ENCODE measurements around the gene TMEM132C.

Gene TMEM132C

DNA sequence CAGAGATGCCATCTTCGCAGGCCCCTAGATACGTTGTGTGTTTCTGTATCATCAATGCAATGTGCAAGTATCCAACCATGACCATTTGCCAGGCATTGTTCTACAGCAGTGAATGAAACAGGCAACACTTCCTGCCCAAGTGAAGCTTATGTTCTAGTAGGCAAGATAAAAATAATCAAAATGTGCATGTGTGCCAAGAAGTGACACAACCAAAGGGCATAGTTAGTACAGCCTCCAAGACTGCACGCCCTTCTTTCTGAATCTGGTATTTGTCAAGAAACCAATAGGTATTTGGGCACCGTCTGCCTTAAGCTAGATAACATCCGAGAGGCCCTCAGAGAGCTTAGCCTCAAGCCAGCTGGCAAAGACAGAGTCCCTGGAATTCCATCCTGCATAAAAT, 152.0 kb downstream of the TMEM132C start:
- TF ChIP-seq, protein P1, sequence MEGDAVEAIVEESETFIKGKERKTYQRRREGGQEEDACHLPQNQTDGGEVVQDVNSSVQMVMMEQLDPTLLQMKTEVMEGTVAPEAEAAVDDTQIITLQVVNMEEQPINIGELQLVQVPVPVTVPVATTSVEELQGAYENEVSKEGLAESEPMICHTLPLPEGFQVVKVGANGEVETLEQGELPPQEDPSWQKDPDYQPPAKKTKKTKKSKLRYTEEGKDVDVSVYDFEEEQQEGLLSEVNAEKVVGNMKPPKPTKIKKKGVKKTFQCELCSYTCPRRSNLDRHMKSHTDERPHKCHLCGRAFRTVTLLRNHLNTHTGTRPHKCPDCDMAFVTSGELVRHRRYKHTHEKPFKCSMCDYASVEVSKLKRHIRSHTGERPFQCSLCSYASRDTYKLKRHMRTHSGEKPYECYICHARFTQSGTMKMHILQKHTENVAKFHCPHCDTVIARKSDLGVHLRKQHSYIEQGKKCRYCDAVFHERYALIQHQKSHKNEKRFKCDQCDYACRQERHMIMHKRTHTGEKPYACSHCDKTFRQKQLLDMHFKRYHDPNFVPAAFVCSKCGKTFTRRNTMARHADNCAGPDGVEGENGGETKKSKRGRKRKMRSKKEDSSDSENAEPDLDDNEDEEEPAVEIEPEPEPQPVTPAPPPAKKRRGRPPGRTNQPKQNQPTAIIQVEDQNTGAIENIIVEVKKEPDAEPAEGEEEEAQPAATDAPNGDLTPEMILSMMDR (conservative IDR thresholded peaks at IDR 0.05) = no peak
- no peak for TF ChIP-seq ZFX (IDR thresholded peaks at IDR 0.05)
- no peak overlapping the region for H3K27ac ChIP-seq

DNA sequence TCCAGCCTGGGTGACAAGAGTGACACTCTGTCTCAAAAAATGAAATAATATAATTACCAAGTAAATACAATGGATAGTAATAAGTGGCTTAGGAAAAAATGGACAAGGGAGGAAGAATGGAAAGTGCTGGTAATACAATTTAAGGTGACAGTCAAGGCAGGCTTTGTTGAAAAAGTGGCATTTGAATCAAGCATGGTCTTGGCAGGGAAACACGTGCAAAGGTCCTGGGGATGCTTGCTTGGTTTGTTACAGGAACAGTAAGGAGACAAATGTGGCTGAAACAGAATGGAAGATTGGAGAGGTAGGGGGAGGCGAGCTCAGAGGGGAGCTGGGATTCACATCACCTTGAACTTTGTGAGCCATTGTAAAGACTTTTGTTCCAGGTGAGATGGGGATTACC, 153.2 kb downstream of the TMEM132C start:
- TF ChIP-seq ZFX (IDR thresholded peaks at IDR 0.05) = no peak
- TF ChIP-seq, protein P1 (conservative IDR thresholded peaks at IDR 0.05) = no peak
- no peak overlapping the region for H3K27ac ChIP-seq

DNA sequence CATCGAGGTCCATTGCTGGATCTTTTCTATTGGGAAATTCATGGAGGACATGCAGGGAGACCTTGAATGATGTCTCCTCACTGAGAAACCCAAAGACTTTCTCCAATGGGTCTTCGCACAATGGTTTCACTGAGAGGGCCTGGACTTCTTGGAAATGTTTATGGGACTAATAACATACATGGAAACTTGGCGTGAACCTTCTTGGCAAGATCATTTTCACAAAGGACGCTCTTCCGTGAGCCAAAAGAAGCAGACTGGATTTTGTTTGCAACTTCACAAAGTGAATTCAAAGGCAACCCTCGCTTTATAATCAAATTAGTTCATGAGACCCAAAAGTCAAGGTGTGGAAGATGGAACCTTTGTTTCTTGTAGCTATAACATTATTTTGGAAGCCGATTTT, 154.4 kb downstream of the TMEM132C start:
- H3K27ac ChIP-seq = no peak overlapping the region
- TF ChIP-seq, protein P1 (conservative IDR thresholded peaks at IDR 0.05) = no peak
- TF ChIP-seq ZFX (IDR thresholded peaks at IDR 0.05) = no peak

DNA sequence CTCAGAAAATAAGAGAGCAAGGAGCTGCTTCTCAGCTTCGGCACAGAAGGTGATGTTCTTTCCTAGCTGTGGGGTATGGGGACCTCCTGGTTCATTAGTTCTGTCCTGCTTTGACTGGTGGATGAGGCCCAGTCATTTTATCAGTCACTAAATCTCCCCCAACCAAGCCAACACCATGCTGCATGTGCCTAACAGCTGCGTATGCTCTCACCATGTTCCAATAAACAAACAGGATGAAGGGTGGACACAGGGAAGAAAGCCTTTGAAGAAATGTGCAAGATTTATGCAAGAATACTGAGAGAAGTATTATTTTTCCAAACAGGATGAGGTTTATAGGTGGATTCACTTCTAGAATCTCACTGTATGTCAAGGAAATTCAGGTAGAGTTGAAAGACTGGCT, 156.2 kb downstream of the TMEM132C start:
- TF ChIP-seq, protein P1 (conservative IDR thresholded peaks at IDR 0.05) = no peak
- no peak for TF ChIP-seq ZFX (IDR thresholded peaks at IDR 0.05)
- no peak overlapping the region for H3K27ac ChIP-seq

DNA sequence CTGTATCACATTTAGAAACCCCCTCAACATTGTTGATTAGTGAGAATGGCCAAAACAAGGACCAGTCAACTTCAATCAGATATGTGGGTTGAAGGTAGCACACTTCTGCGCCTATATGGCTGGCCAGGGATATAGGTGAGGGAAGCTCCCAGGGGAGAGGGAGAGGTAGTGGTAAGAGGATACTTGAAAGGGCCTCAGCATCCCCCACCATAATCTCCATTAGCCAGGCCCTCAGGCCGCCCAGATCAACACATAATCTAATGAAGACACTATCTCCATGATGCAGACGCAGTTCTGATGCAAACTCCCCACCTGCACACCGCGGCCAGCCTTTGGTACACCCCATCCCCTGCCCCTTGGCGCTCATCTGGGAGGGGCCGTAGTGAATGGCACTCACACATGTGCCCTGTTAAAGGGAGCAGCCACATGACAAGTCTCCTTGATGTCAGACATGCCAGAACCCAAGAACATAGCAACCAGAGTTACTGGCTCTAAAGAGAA, 158.0 kb downstream of the TMEM132C start:
- TF ChIP-seq, protein P1 (conservative IDR thresholded peaks at IDR 0.05) = no peak
- TF ChIP-seq ZFX (IDR thresholded peaks at IDR 0.05) = no peak
- H3K27ac ChIP-seq = no peak overlapping the region

DNA sequence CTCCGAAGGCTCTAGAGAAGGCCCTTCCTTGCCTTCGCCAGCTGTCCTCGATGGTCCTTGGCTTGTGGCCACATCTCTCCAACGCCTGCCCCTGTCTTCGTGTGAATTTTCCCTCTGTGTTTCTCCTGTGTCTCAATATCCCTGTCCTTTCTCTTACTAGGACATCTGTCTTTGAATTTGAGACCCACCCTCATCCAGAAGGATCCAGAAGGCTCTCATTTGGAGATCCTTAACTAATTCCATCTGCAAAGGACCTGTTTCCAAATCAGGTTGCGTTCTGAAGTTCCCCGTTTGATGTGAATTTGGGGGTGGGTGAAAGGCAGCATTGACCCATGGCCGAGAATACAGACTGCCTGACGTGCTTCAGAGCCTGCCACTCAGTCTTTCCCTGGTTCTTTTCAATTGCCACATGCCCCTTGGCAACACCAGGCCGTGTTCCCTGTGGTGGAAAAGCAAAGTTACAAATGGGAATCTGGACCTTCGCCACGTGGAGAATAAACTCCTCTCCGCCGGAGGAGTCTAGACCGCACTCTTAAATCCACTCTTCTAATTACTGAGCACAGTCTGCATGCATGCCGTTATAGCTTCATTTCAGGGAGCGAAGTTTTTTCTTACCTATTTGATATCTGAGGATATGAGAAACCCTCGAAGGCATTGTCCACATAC, 158.8 kb downstream of the TMEM132C start:
- TF ChIP-seq, protein P1 (conservative IDR thresholded peaks at IDR 0.05) = no peak
- no peak for TF ChIP-seq ZFX (IDR thresholded peaks at IDR 0.05)
- no peak overlapping the region for H3K27ac ChIP-seq

DNA sequence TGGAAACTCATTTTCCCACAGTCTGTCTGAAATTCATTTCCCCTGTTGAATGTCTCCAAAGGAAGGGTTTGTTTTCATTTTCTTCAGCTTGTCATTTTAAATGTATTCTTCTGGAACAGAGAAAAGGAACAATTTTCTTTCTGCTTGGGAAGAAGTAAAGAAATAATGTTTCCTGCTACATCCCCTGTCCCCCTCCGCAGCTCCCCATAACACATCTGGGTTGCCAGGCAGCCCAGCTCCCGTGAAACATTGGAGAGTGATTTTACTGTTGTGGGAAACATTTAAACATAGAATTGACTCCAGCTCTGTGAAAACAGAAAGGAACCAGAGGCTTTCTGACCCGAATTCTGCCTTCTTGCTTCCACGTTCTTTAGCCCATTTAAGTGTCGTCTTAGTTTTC, 159.5 kb downstream of the TMEM132C start:
- TF ChIP-seq, protein P1 (conservative IDR thresholded peaks at IDR 0.05) = no peak
- TF ChIP-seq ZFX (IDR thresholded peaks at IDR 0.05) = no peak

More for the DNA sequence above, 159.5 kb downstream of the TMEM132C start:
- H3K27ac ChIP-seq = no peak overlapping the region

Data from C4-2B (cell line).